ENCODE measurements around the gene PGC. TPM values are rescaled to one million over a fixed set of nuclear protein-coding genes. Genes with fewer than 3 reads are reported as not detected.
A peak's percentile ranks its signal among the peaks of the same experiment; 100 is the strongest.
"Not testable (repeated sequence)": the region's sequence is repeated elsewhere in the genome, so short reads cannot be mapped to it uniquely, and the experiment has no call there.

The PGC gene
- total and polyA plus RNA-seq, 7 donors, result 0.07 to 12.6 (median 9.2) TPM; not detected in 4

DNA sequence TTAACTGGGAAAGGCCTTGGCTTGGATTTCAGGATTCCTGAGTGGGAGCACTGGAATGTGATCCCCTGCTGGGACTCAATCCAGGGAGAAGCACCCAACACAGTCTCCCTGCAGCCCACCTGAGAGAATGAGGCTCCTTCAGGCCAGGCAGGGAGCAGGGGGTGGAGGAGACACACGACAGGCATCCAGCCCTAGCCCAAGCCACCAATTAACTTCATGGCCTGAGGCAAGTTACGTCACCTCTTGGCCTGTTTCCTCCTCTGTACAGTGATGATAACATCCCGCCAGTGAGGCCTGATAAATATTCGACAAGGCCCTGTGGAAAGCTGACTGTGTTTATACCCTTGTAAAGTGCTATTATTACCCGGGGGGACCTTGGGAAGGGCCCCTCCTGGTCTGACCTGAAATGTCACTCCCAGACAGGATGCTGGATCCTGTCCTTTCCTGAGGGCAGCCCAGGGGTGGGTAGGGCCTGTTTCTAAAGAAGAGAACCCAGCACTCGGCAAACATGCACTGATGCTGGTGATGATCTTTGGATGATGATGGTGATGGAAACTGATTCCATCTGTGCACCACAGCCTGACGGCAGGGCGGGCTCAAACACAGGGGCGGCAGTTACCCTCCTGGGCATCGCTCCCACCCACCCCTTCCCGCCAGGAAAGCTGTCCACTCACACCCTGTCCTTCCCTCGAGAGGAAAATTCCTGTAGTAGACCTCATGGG lies 20.1 kb upstream of the PGC start:
- Histone ChIP-seq H3K27ac (peak overlapping the region; percentile 14 to 53 (median 50)), H3K27me3 (no peaks in the 10 kb centered on the region), H3K4me1 (peaks cover 0 to 10% (median 7%) of the 10 kb centered on the region in 4 donors), H3K4me3 (no peak overlapping the region), H3K36me3 (peaks cover 0 to 28% (median 15%) of the 10 kb centered on the region in 4 donors), H3K9me3 (no peaks in the 10 kb centered on the region)
- TF ChIP-seq EP300 (IDR thresholded peaks at IDR 0.05) (no peak), POLR2AphosphoS5 (IDR thresholded peaks at IDR 0.05) (no peak), CTCF (IDR thresholded peaks at IDR 0.05) (no peak), POLR2A (IDR thresholded peaks at IDR 0.05) (no peak)
- intact Hi-C loops (cut with DNase I), result no loop called here
- 50 to 56% methylated on average over 12 of the region's 12 CpGs for WGBS, 2 donors
- DNase-seq, result peak; percentile 74

GRCh38 chr6:41766043-41766664 lies 19.0 kb upstream of the PGC start:
- H3K27ac ChIP-seq; H3K9me3 ChIP-seq; H3K27me3 ChIP-seq; intact Hi-C loops (cut with DNase I); DNase-seq; H3K4me3 ChIP-seq: not testable (repeated sequence)
- peaks cover 0 to 17% (median 6%) of the 10 kb centered on the region in 4 donors for H3K36me3 ChIP-seq
- 89 to 95% methylated on average over 4 of the region's 4 CpGs for WGBS, 2 donors
- peaks cover 0 to 10% (median 7%) of the 10 kb centered on the region in 4 donors for H3K4me1 ChIP-seq

GRCh38 chr6:41763470-41763869 lies 16.3 kb upstream of the PGC start:
- H3K4me3 ChIP-seq, result no peak overlapping the region
- H3K27ac ChIP-seq, result no peak overlapping the region
- H3K27me3 ChIP-seq, result no peaks in the 10 kb centered on the region
- H3K36me3 ChIP-seq, result no peaks in the 10 kb centered on the region
- no peaks in the 10 kb centered on the region for H3K9me3 ChIP-seq
- H3K4me1 ChIP-seq, result peaks cover 0 to 10% (median 7%) of the 10 kb centered on the region in 4 donors
- 37 to 42% methylated on average over 2 of the region's 2 CpGs for WGBS, 2 donors
- TF ChIP-seq EP300 (IDR thresholded peaks at IDR 0.05) (no peak), POLR2AphosphoS5 (IDR thresholded peaks at IDR 0.05) (no peak)
- no peak for DNase-seq
- intact Hi-C loops (cut with DNase I), result no loop called here

GRCh38 chr6:41759905-41760579 lies 12.8 kb upstream of the PGC start:
- no peaks in the 10 kb centered on the region for H3K27me3 ChIP-seq
- intact Hi-C loops (cut with DNase I), result no loop called here
- WGBS, 2 donors, result 80 to 91% methylated on average over 2 of the region's 2 CpGs
- no peak overlapping the region for H3K4me3 ChIP-seq
- no peaks in the 10 kb centered on the region for H3K4me1 ChIP-seq
- H3K36me3 ChIP-seq, result no peaks in the 10 kb centered on the region
- no peak overlapping the region for H3K27ac ChIP-seq
- no peaks in the 10 kb centered on the region for H3K9me3 ChIP-seq
- TF ChIP-seq EP300 (IDR thresholded peaks at IDR 0.05), result no peak
- no peak for TF ChIP-seq POLR2A (IDR thresholded peaks at IDR 0.05)
- TF ChIP-seq CTCF (IDR thresholded peaks at IDR 0.05), result no peak
- no peak for TF ChIP-seq POLR2AphosphoS5 (IDR thresholded peaks at IDR 0.05)
- no peak for DNase-seq

- no peaks in the 10 kb centered on the region for H3K36me3 ChIP-seq
- TF ChIP-seq POLR2AphosphoS5 (IDR thresholded peaks at IDR 0.05) (no peak), POLR2A (IDR thresholded peaks at IDR 0.05) (no peak), CTCF (IDR thresholded peaks at IDR 0.05) (no peak), EP300 (IDR thresholded peaks at IDR 0.05) (no peak)
- WGBS, 2 donors, result 87 to 92% methylated on average over 13 of the region's 13 CpGs
- no peak overlapping the region for H3K4me3 ChIP-seq
- no peaks in the 10 kb centered on the region for H3K27me3 ChIP-seq
- H3K27ac ChIP-seq, result no peak overlapping the region
- intact Hi-C loops (cut with DNase I), result no loop called here
- no peaks in the 10 kb centered on the region for H3K4me1 ChIP-seq
- no peaks in the 10 kb centered on the region for H3K9me3 ChIP-seq
- DNase-seq, result no peak
Observed at GRCh38 chr6:41759106-41759904, 12.1 kb upstream of the PGC start.

Measured in sigmoid colon (tissue), 7 donors.